ENCODE measurements around the gene NR0B1.

The NR0B1 gene

GRCh38 chrX:30262763-30263162 is 46.4 kb downstream of the NR0B1 start:
- no peak for DNase-seq

- DNase-seq: no peak
Observed at GRCh38 chrX:30261012-30261411, 48.2 kb downstream of the NR0B1 start.

- DNase-seq: no peak
Observed at GRCh38 chrX:30259927-30260326, 49.3 kb downstream of the NR0B1 start.
